ENCODE results near the gene BBS1.
A peak's percentile ranks its signal among the peaks of the same experiment; 100 is the strongest.
"Not testable (repeated sequence)": the region's sequence is repeated elsewhere in the genome, so short reads cannot be mapped to it uniquely, and the experiment has no call there.

Gene BBS1

GRCh38 chr11:66510271-66510989 is at the start of gene BBS1:
Gene BBS1, plus strand, starts transcription at chr11:66510635. Its CDS starts 25 bp downstream, at chr11:66510660.
- peak; percentile 79 for DNase-seq

- no peak for DNase-seq
Measured at GRCh38 chr11:66462010-66462409, 48.4 kb upstream of the BBS1 start.

- DNase-seq, result no peak
Measured at GRCh38 chr11:66462911-66463310, 47.5 kb upstream of the BBS1 start.

GRCh38 chr11:66464116-66464515 is 46.3 kb upstream of the BBS1 start:
- not testable (repeated sequence) for DNase-seq

- no peak for DNase-seq
Measured at GRCh38 chr11:66464916-66465315, 45.5 kb upstream of the BBS1 start.

- DNase-seq, result no peak
Measured at GRCh38 chr11:66465373-66466224, 44.8 kb upstream of the BBS1 start.

- DNase-seq, result peak; percentile 92
Measured at GRCh38 chr11:66466225-66467033, 44.0 kb upstream of the BBS1 start, which contains the start of gene PELI3. Gene PELI3, plus strand, starts transcription at chr11:66466905. Its CDS starts 1,224 bp downstream, at chr11:66468129.

GRCh38 chr11:66467034-66467659 is 43.3 kb upstream of the BBS1 start:
- no peak for DNase-seq

GRCh38 chr11:66467756-66468155 is 42.7 kb upstream of the BBS1 start:
- no peak for DNase-seq

- no peak for DNase-seq
Measured at GRCh38 chr11:66468691-66469090, 41.7 kb upstream of the BBS1 start.

GRCh38 chr11:66469441-66469840 is 41.0 kb upstream of the BBS1 start:
- no peak for DNase-seq

- DNase-seq, result no peak
Measured at GRCh38 chr11:66470015-66470414, 40.4 kb upstream of the BBS1 start.

GRCh38 chr11:66471142-66471541 is 39.3 kb upstream of the BBS1 start:
- no peak for DNase-seq

- no peak for DNase-seq
Measured at GRCh38 chr11:66472054-66472453, 38.4 kb upstream of the BBS1 start.

GRCh38 chr11:66473167-66473566 is 37.3 kb upstream of the BBS1 start:
- DNase-seq, result no peak

- no peak for DNase-seq
Measured at GRCh38 chr11:66473608-66474515, 36.6 kb upstream of the BBS1 start.

- no peak for DNase-seq
Measured at GRCh38 chr11:66475349-66476172, 34.9 kb upstream of the BBS1 start.

GRCh38 chr11:66476173-66476840 is 34.1 kb upstream of the BBS1 start:
- no peak for DNase-seq

GRCh38 chr11:66476841-66477251 is 33.6 kb upstream of the BBS1 start:
- DNase-seq, result no peak

All from NCI-H1092 (cell line).